NCI-H146 treated with DMSO at 0.1 percent for 48 hours (cell line): ENCODE results near the gene FARS2.

ENCODE experiments used
- DNase-seq: peaks from one replicate; lab custom pipeline; 2025; ENCODE audit not compliant: unreplicated experiment; lab: John Stamatoyannopoulos, UW

The FARS2 gene

GRCh38 chr6:5285081-5285480 lies 23.8 kb downstream of the FARS2 start:
- no peak for DNase-seq

- DNase-seq = no peak
These were observed 24.2 kb downstream of the FARS2 start for GRCh38 chr6:5285526-5285925.

GRCh38 chr6:5286780-5287179 lies 25.5 kb downstream of the FARS2 start:
- DNase-seq = no peak

DNA sequence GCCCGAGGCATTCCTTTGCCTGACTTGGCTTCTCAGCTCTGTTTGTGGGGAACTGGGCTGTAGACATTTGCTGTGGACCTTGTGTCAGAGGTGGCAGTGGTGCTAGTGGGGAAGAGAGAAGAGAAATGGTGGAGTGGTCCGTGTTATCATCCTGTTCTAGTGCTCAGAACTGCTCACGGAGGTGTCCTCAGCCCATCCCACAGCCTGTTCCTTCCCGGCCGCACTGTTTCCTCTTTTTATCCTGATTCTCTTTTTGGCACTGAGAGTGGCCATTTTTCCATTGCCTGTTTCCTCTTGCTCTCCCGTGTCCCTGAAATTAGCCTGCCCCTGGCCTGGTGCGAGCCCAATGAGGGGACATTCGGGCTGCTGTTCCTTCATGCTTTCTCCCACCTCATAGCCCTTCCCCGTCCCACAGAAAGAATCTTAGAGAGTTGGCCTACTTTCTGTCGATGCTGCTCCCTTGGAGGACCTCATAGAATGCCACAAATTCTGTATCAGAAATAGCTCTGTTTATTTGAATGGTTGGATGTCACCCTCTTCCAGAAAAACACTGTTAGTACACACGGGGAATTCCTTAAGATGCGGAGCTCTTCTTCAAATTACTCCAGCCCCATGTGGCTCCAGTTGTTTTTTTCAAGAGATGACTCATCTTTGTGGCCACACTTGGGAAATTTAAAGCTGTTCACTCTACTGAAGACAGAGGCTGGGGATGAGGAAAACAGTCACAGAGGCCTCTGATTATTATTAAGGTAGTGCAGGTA lies 26.1 kb downstream of the FARS2 start:
- no peak for DNase-seq

DNA sequence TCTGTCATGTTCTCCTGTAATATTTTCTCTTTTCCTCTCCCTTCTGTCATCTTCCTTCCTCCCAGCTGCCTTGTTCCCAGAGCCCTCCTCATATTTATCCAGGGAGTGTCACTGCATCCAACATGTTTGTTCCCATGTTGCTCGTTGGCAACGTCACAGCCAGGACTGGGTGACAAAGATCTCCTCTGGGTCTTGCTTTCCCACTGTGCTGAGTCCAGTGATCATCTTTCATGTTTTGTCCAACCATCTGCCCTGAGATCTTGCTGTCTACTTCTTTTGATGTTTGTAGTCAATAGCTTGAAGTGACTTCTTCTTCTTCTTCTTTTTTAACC lies 26.6 kb downstream of the FARS2 start:
- DNase-seq = no peak

GRCh38 chr6:5290097-5290496 lies 28.8 kb downstream of the FARS2 start:
- no peak for DNase-seq

DNA sequence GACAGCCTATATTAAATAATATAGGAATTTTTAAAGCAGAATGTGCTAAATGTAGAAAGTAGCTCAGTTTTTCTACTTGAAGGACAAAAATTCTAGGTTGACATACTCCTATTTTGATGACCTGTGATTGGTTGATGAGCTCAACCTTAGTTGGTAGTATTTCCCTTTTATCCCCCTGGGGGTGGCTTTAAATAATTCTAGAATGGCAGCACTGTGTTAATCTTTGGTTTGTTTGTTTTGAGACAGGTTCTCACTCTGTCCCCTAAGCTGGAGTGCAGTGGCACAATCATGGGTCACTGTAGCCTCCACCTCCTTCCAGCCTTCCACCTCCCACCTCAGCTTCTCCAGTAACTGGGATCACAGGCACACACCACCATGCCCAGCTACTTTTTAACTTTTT lies 29.2 kb downstream of the FARS2 start:
- no peak for DNase-seq

- DNase-seq = no peak
These were observed 30.8 kb downstream of the FARS2 start for GRCh38 chr6:5292154-5292553.

DNA sequence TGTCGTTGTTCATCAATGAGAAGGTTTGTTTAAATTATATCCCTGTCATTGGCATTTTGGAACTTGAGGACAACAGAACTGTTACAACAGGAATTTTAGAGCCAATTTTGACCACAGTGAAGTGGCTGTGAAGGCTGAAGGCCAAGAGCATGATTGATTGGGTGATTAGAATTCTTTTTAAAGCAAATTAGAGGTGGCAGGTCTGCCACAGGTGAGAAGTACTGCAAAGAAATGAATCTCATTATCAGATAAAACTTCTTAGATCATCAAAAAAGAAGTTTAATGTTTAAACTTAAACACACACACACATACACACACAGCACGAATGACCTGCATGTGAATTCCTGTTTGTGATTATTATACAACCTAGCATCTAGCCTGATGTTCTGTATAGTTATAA lies 32.4 kb downstream of the FARS2 start:
- no peak for DNase-seq

DNA sequence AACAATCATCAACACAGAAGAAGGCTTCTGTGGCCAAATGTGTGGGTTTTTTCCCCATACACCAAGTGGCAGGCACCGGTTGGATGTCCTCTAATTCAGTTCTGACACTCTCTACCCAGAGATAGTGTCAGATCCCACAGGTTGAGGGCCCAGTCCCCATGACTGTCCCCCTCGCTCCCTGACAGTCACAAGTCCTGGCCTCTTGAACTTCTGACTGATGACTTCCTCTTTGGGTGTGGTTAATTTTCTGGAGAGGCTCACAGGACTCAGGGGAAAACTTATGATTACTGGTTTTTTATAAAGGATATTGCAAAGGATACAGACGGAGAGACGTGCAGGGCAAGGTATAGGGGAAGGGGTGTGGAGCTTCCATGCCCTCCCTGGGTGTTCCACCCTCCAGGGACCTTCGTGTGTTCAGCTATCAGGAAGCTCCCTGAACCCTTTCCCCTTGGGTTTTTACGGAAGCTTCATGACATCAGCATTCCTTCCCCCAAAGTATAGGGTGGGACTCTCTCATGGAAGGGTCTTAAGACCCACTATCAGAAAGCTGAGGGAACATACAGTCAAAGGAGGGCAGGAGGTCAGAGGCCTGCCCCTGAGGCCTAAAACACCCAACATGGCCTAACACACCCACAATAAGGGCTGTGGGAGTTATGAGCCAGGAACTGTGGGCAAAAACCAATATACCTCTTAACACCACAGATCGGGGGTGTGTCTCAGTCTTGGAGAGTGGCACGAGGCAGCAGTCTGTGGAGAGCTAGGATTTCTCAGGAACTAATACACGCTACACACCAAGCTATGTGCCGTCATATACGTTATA lies 33.3 kb downstream of the FARS2 start:
- no peak for DNase-seq

GRCh38 chr6:5295623-5296022 lies 34.3 kb downstream of the FARS2 start:
- no peak for DNase-seq

DNA sequence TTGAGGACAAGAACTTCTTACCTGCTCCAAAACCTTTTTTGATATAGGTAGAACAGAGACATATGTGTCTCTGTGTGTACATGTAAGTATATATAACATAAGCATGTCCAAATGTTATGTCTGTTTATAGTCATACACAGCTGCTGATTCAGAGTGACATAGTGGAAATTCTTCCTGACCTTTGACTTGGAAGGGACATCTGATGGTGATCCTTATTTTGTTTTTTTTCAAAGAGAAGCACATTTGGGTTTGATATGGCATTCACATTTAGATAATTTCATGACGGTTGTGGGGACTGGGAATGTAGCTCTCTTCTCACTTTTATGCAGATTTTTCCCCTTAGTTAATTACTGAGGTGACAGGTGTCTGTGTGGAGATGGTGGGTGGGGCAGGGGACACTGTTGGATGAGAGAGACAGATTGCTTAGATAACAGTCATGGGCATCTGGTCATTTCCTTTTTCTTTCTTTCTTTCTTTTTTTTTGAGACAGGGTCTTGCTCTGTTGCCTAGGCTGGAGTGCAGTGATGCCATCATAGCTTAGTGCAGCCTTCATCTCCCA lies 39.0 kb downstream of the FARS2 start:
- DNase-seq = no peak

DNA sequence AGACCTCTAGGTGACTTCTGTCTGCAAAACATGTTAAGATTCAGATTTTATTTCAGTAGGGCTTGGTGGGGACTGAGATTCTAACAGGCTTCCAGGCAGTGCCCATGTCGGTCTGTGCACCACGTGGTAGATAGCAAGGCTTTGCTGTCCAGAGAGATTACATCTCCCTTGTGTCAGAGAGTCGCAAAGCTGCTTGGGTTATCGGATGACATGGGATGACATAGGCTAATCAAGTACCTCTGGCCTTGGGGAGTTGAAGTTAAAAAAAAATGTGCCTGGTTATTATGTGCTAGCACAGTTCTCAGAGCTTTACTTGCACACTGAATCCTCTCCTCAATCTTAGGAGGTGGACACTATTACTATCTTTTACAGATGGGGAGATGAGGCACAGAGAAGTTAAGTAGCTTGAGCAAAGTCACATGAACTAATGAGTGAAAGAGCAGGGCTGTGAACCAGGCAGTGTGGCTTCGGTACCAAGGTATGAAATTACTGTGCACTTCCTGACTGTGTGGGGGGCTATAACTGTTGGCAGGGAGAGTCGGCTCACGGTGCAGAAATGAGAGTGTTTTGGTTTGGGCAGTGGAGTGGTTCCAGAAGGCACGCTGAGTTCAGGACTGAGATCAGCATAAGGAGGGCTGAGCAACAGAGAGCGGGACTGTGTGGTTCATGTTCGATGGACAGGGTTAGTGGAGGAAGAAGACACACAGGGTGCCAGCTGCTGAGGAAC lies 41.1 kb downstream of the FARS2 start:
- no peak for DNase-seq

GRCh38 chr6:5302995-5303622 lies 41.8 kb downstream of the FARS2 start:
- DNase-seq = no peak

GRCh38 chr6:5303682-5304081 lies 42.4 kb downstream of the FARS2 start:
- DNase-seq = no peak

DNA sequence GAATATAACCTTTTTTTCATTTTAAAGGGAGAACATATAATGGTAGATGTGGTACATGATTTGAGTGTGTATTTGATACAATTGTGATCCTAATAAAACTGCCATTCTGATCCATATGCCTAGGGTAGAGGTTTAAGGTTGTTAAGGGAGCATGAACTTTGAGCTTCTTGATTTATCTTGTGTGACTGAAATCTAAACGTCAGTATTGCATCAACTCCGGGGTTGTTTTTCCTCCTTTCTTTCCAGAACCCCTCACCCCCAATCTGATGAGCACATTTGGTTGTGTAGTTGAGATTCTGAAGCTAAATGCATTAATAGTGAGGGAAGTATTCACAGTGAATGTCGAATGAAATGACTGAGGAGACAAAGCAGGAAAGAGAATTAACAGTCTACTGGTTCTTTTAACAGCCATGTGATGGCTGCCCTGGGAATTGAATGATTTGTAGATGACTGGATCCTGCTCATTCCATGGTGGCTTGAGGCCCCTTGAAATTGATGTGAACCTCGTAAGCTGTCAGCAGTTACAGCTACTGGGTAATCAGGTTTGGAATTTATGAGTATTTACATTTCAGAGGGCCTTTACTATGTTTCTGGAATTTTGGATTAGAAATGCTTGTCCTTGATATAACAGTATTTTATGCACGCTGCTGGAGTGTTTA lies 44.8 kb downstream of the FARS2 start:
- DNase-seq = no peak

GRCh38 chr6:5307058-5307457 lies 45.7 kb downstream of the FARS2 start:
- no peak for DNase-seq

GRCh38 chr6:5308066-5308465 lies 46.8 kb downstream of the FARS2 start:
- no peak for DNase-seq

- no peak for DNase-seq
These were observed 53.0 kb downstream of the FARS2 start for GRCh38 chr6:5314191-5314865.

DNA sequence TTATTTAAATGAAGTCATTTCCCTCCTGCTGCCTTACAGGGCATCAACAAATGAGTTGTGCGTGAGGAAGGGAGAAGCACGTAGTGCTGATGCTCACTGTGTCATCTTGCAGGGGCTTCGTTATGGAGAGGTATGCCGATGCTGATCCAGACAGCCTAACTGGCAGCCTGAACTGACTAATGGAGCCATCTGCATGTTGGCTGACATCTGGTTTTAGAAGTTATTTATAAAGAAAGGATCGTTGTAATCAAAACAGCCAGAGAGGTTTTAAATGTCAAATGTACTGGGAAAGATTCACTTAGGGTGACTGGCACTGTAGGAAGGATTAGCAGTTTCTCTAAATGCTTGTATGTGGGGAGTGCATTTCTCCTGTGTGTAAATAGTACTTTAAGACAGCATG lies 54.6 kb downstream of the FARS2 start:
- DNase-seq = no peak
